GM18951 (cell line): ENCODE data around the gene SLC22A16.

ENCODE experiments used
- POLR2A ChIP-seq: IDR thresholded peaks from 4 replicates; pipeline ENCODE4 v1.6.1; 2011; ENCODE audit warnings: mild to moderate bottlenecking; ENCODE audit not compliant: insufficient read length, insufficient read depth; ENCODE audit errors: extremely low read depth
- in situ Hi-C: fragments of 300-500 bp; cut with MboI; formaldehyde crosslinking; loops from one replicate; pipeline ENCODE4 v1.12.0; 2022; ENCODE audit warnings: low sequenced_read_pairs, mixed read lengths, inconsistent platforms; ENCODE audit not compliant: unreplicated experiment

Gene SLC22A16

GRCh38 chr6:110456694-110457093, 19.7 kb downstream of the SLC22A16 start:
- in situ Hi-C loops = no loop called here
- no peak for TF ChIP-seq POLR2A

GRCh38 chr6:110449541-110449895, 26.9 kb downstream of the SLC22A16 start:
- no peak for TF ChIP-seq POLR2A
- in situ Hi-C loops = no loop called here

- in situ Hi-C loops = no loop called here
Observed at GRCh38 chr6:110448846-110449540, 27.4 kb downstream of the SLC22A16 start.

GRCh38 chr6:110447761-110448160, 28.7 kb downstream of the SLC22A16 start:
- in situ Hi-C loops = no loop called here
- no peak for TF ChIP-seq POLR2A

More at GRCh38 chr6:110448846-110449540, 27.4 kb downstream of the SLC22A16 start:
- TF ChIP-seq POLR2A = no peak

- no peak for TF ChIP-seq POLR2A
- in situ Hi-C loops = no loop called here
Observed at GRCh38 chr6:110446405-110446804, 30.0 kb downstream of the SLC22A16 start.

GRCh38 chr6:110440026-110440425, 36.4 kb downstream of the SLC22A16 start:
- in situ Hi-C loops = no loop called here
- TF ChIP-seq POLR2A = no peak

- TF ChIP-seq POLR2A = no peak
- in situ Hi-C loops = no loop called here
Observed at GRCh38 chr6:110439356-110439755, 37.1 kb downstream of the SLC22A16 start.

- in situ Hi-C loops = no loop called here
- TF ChIP-seq POLR2A = no peak
Observed at GRCh38 chr6:110434961-110435602, 41.3 kb downstream of the SLC22A16 start.

GRCh38 chr6:110432285-110432900, 44.0 kb downstream of the SLC22A16 start:
- in situ Hi-C loops = no loop called here
- TF ChIP-seq POLR2A = no peak

GRCh38 chr6:110430741-110431140, 45.7 kb downstream of the SLC22A16 start:
- in situ Hi-C loops = no loop called here

GRCh38 chr6:110430236-110430635, 46.2 kb downstream of the SLC22A16 start:
- in situ Hi-C loops = no loop called here
- no peak for TF ChIP-seq POLR2A

More at GRCh38 chr6:110430741-110431140, 45.7 kb downstream of the SLC22A16 start:
- TF ChIP-seq POLR2A = no peak

GRCh38 chr6:110428153-110428552, 48.3 kb downstream of the SLC22A16 start:
- TF ChIP-seq POLR2A = no peak
- in situ Hi-C loops = no loop called here

- TF ChIP-seq POLR2A = no peak
- in situ Hi-C loops = no loop called here
Observed at GRCh38 chr6:110425816-110426215, 50.6 kb downstream of the SLC22A16 start.

GRCh38 chr6:110422444-110422822, 54.0 kb downstream of the SLC22A16 start:
- TF ChIP-seq POLR2A = no peak
- in situ Hi-C loops = no loop called here

GRCh38 chr6:110421749-110422443, 54.5 kb downstream of the SLC22A16 start:
- TF ChIP-seq POLR2A = no peak
- in situ Hi-C loops = no loop called here
